ENCODE results near the gene REPS2. TPM values are rescaled to one million over a fixed set of nuclear protein-coding genes. Genes with fewer than 3 reads are reported as not detected.

Gene REPS2
- total and polyA plus RNA-seq, 7 donors, result 0.16 to 2.3 (median 0.84) TPM

GRCh38 chrX:16992445-16992844, 46.0 kb downstream of the REPS2 start:
- H3K27ac ChIP-seq, result no peak overlapping the region
- H3K9me3 ChIP-seq, result no peaks in the 10 kb centered on the region
- WGBS, 3 donors, result 75 to 94% (median 93%) methylated on average over 3 of the region's 3 CpGs
- ATAC-seq, result no peak
- intact Hi-C loops (cut with DNase I), result no loop called here
- DNase-seq, result no peak
- no peaks in the 10 kb centered on the region for H3K36me3 ChIP-seq (ENCODE audit: insufficient read depth in 1 of 2, low read depth in 1 of 2)
- H3K4me1 ChIP-seq, result no peaks in the 10 kb centered on the region
- TF ChIP-seq CTCF (IDR thresholded peaks at IDR 0.05), result no peak
- H3K4me3 ChIP-seq, result no peak overlapping the region
- H3K27me3 ChIP-seq (ENCODE audit: insufficient read depth in 3 of 3, low read length in 2 of 3), result no peaks in the 10 kb centered on the region

- Histone ChIP-seq H3K27ac (no peak overlapping the region), H3K36me3 (ENCODE audit: insufficient read depth in 1 of 2, low read depth in 1 of 2) (no peaks in the 10 kb centered on the region), H3K4me1 (no peaks in the 10 kb centered on the region), H3K4me3 (no peak overlapping the region), H3K27me3 (ENCODE audit: insufficient read depth in 3 of 3, low read length in 2 of 3) (no peaks in the 10 kb centered on the region), H3K9me3 (no peaks in the 10 kb centered on the region)
- DNase-seq (no peak), ATAC-seq (no peak)
- WGBS, 3 donors, result 63 to 79% (median 76%) methylated on average over 2 of the region's 2 CpGs
- TF ChIP-seq CTCF (IDR thresholded peaks at IDR 0.05), result no peak
- intact Hi-C loops (cut with DNase I), result no loop called here
Measured at GRCh38 chrX:16992951-16993350, 46.5 kb downstream of the REPS2 start.

GRCh38 chrX:16993791-16994318, 47.4 kb downstream of the REPS2 start:
- Histone ChIP-seq H3K27ac (no peak overlapping the region), H3K27me3 (ENCODE audit: insufficient read depth in 3 of 3, low read length in 2 of 3) (no peaks in the 10 kb centered on the region), H3K36me3 (ENCODE audit: insufficient read depth in 1 of 2, low read depth in 1 of 2) (no peaks in the 10 kb centered on the region), H3K4me1 (no peaks in the 10 kb centered on the region), H3K4me3 (no peak overlapping the region), H3K9me3 (no peaks in the 10 kb centered on the region)
- no peak for DNase-seq
- no peak for TF ChIP-seq CTCF (IDR thresholded peaks at IDR 0.05)
- 72 to 80% (median 73%) methylated on average over 4 of the region's 4 CpGs for WGBS, 3 donors
- intact Hi-C loops (cut with DNase I), result no loop called here
- ATAC-seq, result no peak

- Histone ChIP-seq H3K27me3 (ENCODE audit: insufficient read depth in 3 of 3, low read length in 2 of 3) (no peaks in the 10 kb centered on the region), H3K4me3 (no peak overlapping the region), H3K36me3 (ENCODE audit: insufficient read depth in 1 of 2, low read depth in 1 of 2) (no peaks in the 10 kb centered on the region), H3K27ac (no peak overlapping the region), H3K9me3 (no peaks in the 10 kb centered on the region), H3K4me1 (no peaks in the 10 kb centered on the region)
- no peak for TF ChIP-seq CTCF (IDR thresholded peaks at IDR 0.05)
- intact Hi-C loops (cut with DNase I), result no loop called here
- 76 to 84% (median 81%) methylated on average over 2 of the region's 2 CpGs for WGBS, 3 donors
- ATAC-seq (no peak), DNase-seq (no peak)
Measured at GRCh38 chrX:16994736-16995135, 48.3 kb downstream of the REPS2 start.

- Histone ChIP-seq H3K4me1 (no peaks in the 10 kb centered on the region), H3K36me3 (ENCODE audit: insufficient read depth in 1 of 2, low read depth in 1 of 2) (no peaks in the 10 kb centered on the region), H3K4me3 (no peak overlapping the region), H3K27me3 (ENCODE audit: insufficient read depth in 3 of 3, low read length in 2 of 3) (peaks cover 0 to 6% (median 0%) of the 10 kb centered on the region in 3 donors), H3K27ac (no peak overlapping the region), H3K9me3 (no peaks in the 10 kb centered on the region)
- ATAC-seq (no peak), DNase-seq (no peak)
- WGBS, 3 donors, result 41 to 47% (median 46%) methylated on average over 2 of the region's 2 CpGs
- TF ChIP-seq CTCF (IDR thresholded peaks at IDR 0.05), result no peak
- intact Hi-C loops (cut with DNase I), result no loop called here
Measured at GRCh38 chrX:16997313-16997712, 50.9 kb downstream of the REPS2 start.
